ENCODE data around the gene PRKG1.
"Not testable (repeated sequence)": the region's sequence is repeated elsewhere in the genome, so short reads cannot be mapped to it uniquely, and the experiment has no call there.

PRKG1 gene

GRCh38 chr10:51204066-51204465 lies 129.8 kb downstream of the PRKG1 start:
- H3K4me3 ChIP-seq (ENCODE audit: low read depth, low read length): no peak overlapping the region
- TF ChIP-seq CTCF (IDR thresholded peaks at IDR 0.05; ENCODE audit: low read depth, low read length): no peak

- H3K4me3 ChIP-seq (ENCODE audit: low read depth, low read length): no peak overlapping the region
- TF ChIP-seq CTCF (IDR thresholded peaks at IDR 0.05; ENCODE audit: low read depth, low read length): no peak
Observed at GRCh38 chr10:51204701-51205100, 130.4 kb downstream of the PRKG1 start.

GRCh38 chr10:51206500-51206899 lies 132.2 kb downstream of the PRKG1 start:
- no peak overlapping the region for H3K4me3 ChIP-seq (ENCODE audit: low read depth, low read length)
- TF ChIP-seq CTCF (IDR thresholded peaks at IDR 0.05; ENCODE audit: low read depth, low read length): no peak

GRCh38 chr10:51212937-51213336 lies 138.7 kb downstream of the PRKG1 start:
- H3K4me3 ChIP-seq (ENCODE audit: low read depth, low read length): not testable (repeated sequence)

GRCh38 chr10:51214207-51215196 lies 140.2 kb downstream of the PRKG1 start:
- TF ChIP-seq CTCF (IDR thresholded peaks at IDR 0.05; ENCODE audit: low read depth, low read length): no peak
- H3K4me3 ChIP-seq (ENCODE audit: low read depth, low read length): no peak overlapping the region

- TF ChIP-seq CTCF (IDR thresholded peaks at IDR 0.05; ENCODE audit: low read depth, low read length): no peak
- no peak overlapping the region for H3K4me3 ChIP-seq (ENCODE audit: low read depth, low read length)
Observed at GRCh38 chr10:51215951-51216834, 141.9 kb downstream of the PRKG1 start.

- TF ChIP-seq CTCF (IDR thresholded peaks at IDR 0.05; ENCODE audit: low read depth, low read length): no peak
- H3K4me3 ChIP-seq (ENCODE audit: low read depth, low read length): no peak overlapping the region
Observed at GRCh38 chr10:51217505-51217904, 143.2 kb downstream of the PRKG1 start.
